ENCODE measurements around the gene RRAGB. TPM values are rescaled to one million over a fixed set of nuclear protein-coding genes. Genes with fewer than 3 reads are reported as not detected.

The RRAGB gene
- total RNA-seq = 40.5 and 53.8 TPM in 2 replicates

GRCh38 chrX:55717521-55718497, at the start of gene RRAGB:
Gene RRAGB (plus strand): TSS chrX:55717749. CDS start chrX:55718328, 579 bp downstream.

Other genes with a start within 250 kb of the RRAGB start
- gene USP51, start 227.9 kb upstream of the RRAGB start, total RNA-seq = 1.1 and 1.9 TPM in 2 replicates
- gene FOXR2, start 94.3 kb upstream of the RRAGB start, total RNA-seq = not detected in 2 replicates